Right lobe of liver (tissue), 4 donors: ENCODE results near the gene SLC24A4.

Experiments used
- CTCF ChIP-seq, 4 donors: fragments of 200-600 bp in 3 of 4; fragments of 450-650 bp in 1 of 4; IDR thresholded peaks; one replicate each; pipeline versions ENCODE4 v1.5.1 to v1.8.0; 2016 to 2022; ENCODE audit warnings: antibody characterized with exemption in 4 of 4, mild to moderate bottlenecking in 2 of 4
- POLR2A ChIP-seq: fragments of 450-650 bp; IDR thresholded peaks from one replicate; pipeline ENCODE4 v1.6.1; 2017; ENCODE audit warnings: antibody characterized with exemption, mild to moderate bottlenecking
- donor health status: DM: no; HTN: no; CAD: no.
- donor health status: DM: no; HTN: no; CAD: no.
- donor health status: DM: no; HTN: yes; CAD: no.

GRCh38 chr14:92516966-92517506 is 194.1 kb downstream of the SLC24A4 start:
- TF ChIP-seq CTCF (IDR thresholded peaks at IDR 0.05) (no peak), POLR2A (no peak)
